Mucosa of stomach (tissue), 1 donor: ENCODE data around the gene PRTFDC1.

Experiments
- H3K27me3 ChIP-seq: one replicate; pipeline ENCODE4 v1.7.0; 2013; ENCODE audit warnings: mild to moderate bottlenecking, low read length; ENCODE audit not compliant: control insufficient read depth, insufficient read depth
- H3K36me3 ChIP-seq: one replicate; pipeline ENCODE4 v1.7.0; 2013; ENCODE audit warnings: low read length; ENCODE audit not compliant: control insufficient read depth, insufficient read depth
- H3K4me1 ChIP-seq: one replicate; pipeline ENCODE4 v1.7.0; 2013; ENCODE audit warnings: mild to moderate bottlenecking, low read length; ENCODE audit not compliant: control insufficient read depth, insufficient read depth
- H3K4me3 ChIP-seq: one replicate; pipeline ENCODE4 v1.7.0; 2013; ENCODE audit warnings: low read length
- H3K9ac ChIP-seq: one replicate; pipeline ENCODE4 v1.7.0; 2013; ENCODE audit warnings: mild to moderate bottlenecking, low read length, moderate library complexity
- H3K9me3 ChIP-seq: one replicate; pipeline ENCODE4 v1.7.0; 2013; ENCODE audit warnings: mild to moderate bottlenecking, low read length, moderate library complexity; ENCODE audit not compliant: control insufficient read depth
- donor health status: Pancreatic carcinoma.

The PRTFDC1 gene

DNA sequence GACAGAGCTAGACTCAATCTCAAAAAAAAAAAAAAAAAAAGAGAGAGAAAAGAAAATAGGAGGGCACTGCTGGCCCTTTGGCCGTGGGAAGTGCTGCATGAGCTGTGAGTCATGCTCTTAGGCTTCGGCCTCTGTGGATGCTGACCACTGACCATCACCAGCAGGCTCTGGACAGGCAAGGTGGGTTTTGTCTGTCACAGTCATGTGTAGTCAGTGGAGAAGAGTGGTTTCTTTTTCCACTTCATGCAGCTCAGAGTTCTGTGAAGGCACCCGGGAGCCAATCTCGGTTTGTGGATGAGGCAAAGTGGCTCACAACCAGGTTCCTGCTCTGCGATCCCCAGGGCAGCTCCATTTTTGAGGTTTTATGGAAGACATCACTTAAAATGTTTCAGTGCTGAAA, 58.1 kb downstream of the PRTFDC1 start:
- Histone ChIP-seq H3K9me3 (no peaks in the 10 kb centered on the region), H3K27me3 (no peaks in the 10 kb centered on the region), H3K36me3 (no peaks in the 10 kb centered on the region), H3K4me1 (peaks cover 9% of the 10 kb centered on the region), H3K4me3 (no peak overlapping the region), H3K9ac (no peak overlapping the region)

DNA sequence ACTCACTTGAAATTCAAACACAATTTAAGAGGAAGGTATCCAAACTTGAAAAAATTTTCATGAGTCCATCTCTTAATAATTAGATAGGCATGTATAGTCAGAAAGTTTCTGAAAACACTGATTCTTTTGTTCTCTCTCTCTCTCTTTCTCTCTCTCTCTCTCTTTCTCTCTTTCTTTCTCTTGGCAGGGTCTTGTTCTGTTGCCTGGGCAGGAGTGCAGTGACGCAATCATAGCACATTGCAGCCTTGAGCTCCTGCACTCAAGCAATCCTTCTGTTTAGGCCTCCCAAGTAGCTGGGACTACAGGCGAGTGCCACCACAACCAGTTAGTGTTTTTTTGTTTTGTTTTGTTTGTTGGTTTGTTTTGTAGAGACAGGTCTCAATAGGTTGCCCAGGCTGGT, 59.3 kb downstream of the PRTFDC1 start:
- no peaks in the 10 kb centered on the region for H3K36me3 ChIP-seq
- no peak overlapping the region for H3K4me3 ChIP-seq
- no peaks in the 10 kb centered on the region for H3K27me3 ChIP-seq
- no peaks in the 10 kb centered on the region for H3K9me3 ChIP-seq
- H3K9ac ChIP-seq: no peak overlapping the region
- H3K4me1 ChIP-seq: peaks cover 9% of the 10 kb centered on the region

DNA sequence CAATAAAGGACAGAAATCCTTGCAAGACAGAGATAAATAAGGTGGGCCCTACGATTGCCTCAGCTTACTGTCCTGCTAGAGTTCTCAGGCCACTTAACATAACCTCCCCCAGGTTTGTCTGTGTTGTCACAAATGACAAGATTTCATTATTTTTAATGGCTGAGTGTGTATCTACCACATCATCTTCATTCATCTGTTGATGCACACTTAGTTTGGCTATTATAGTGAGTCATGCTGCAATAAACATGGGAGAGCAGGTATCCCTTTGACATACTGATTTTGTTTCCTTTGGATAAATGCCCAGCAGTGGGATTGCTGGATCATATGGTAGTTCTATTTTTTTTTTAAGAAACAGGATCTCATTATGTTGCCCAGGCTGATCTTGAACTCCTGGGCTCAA, 60.6 kb downstream of the PRTFDC1 start:
- no peak overlapping the region for H3K4me3 ChIP-seq
- H3K9ac ChIP-seq: no peak overlapping the region
- H3K36me3 ChIP-seq: no peaks in the 10 kb centered on the region
- no peaks in the 10 kb centered on the region for H3K9me3 ChIP-seq
- H3K27me3 ChIP-seq: no peaks in the 10 kb centered on the region
- peaks cover 9% of the 10 kb centered on the region for H3K4me1 ChIP-seq

DNA sequence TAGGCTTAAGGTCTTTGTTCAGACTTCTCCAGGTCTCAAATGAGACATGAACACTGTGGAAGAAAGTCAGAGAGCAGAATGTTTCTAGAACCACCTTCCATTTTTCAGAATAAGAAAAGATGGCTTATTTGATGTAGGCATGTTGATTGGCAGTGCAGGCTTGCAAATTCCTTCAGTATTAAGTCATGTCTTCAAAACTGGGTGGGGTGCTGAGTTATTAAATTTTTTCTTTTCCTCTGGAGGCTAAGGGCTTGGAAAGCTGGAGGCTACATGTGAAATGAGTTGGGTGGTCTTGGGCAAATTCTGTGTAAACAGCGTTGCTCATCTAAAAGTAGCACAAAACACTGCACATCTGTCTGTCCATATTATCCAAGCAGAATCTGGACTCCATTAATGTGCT, 62.8 kb downstream of the PRTFDC1 start:
- Histone ChIP-seq H3K27me3 (no peaks in the 10 kb centered on the region), H3K4me3 (no peak overlapping the region), H3K9ac (no peak overlapping the region), H3K9me3 (no peaks in the 10 kb centered on the region), H3K4me1 (peaks cover 11% of the 10 kb centered on the region), H3K36me3 (no peaks in the 10 kb centered on the region)

DNA sequence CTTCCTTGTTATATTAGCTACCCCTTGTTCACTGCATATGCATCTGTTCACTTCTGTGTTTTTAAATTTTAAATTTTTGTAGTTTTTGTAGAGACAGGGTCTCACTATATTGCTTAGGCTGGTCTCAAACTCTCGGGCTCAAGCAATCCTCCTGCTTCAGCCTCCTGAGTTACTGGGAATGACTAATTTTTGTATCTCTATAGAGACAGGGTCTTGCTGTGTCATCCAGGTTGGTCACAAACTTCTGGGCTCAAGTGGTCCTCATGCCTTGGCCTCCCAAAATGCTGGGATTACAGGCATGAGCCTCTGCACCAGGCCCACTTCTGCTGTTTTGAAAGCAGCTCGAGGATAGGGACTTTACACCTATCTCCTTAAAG, 64.6 kb downstream of the PRTFDC1 start:
- no peaks in the 10 kb centered on the region for H3K27me3 ChIP-seq
- no peak overlapping the region for H3K4me3 ChIP-seq
- H3K9ac ChIP-seq: no peak overlapping the region
- no peaks in the 10 kb centered on the region for H3K36me3 ChIP-seq
- H3K4me1 ChIP-seq: peaks cover 6% of the 10 kb centered on the region
- no peaks in the 10 kb centered on the region for H3K9me3 ChIP-seq

DNA sequence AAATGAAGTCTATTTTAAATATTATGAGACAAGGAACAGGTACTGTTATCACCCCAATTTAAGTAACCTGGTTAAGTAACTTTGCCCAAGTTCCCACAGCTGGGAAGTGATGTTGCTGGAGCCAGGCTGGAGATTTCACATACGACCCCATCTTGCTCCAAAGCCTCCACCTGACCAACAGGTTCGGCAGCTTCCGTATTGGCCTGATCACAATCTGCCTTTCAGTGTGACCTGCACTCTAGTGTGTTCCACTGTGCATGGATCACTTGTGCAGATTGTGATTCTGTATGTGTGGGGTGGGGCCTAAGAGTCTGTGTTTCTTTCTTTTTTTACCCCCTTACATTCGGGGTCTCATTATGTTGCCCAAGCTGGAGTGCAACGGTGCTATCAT, 66.1 kb downstream of the PRTFDC1 start:
- no peaks in the 10 kb centered on the region for H3K9me3 ChIP-seq
- H3K9ac ChIP-seq: no peak overlapping the region
- H3K36me3 ChIP-seq: no peaks in the 10 kb centered on the region
- no peak overlapping the region for H3K4me3 ChIP-seq
- no peaks in the 10 kb centered on the region for H3K27me3 ChIP-seq
- peaks cover 6% of the 10 kb centered on the region for H3K4me1 ChIP-seq

DNA sequence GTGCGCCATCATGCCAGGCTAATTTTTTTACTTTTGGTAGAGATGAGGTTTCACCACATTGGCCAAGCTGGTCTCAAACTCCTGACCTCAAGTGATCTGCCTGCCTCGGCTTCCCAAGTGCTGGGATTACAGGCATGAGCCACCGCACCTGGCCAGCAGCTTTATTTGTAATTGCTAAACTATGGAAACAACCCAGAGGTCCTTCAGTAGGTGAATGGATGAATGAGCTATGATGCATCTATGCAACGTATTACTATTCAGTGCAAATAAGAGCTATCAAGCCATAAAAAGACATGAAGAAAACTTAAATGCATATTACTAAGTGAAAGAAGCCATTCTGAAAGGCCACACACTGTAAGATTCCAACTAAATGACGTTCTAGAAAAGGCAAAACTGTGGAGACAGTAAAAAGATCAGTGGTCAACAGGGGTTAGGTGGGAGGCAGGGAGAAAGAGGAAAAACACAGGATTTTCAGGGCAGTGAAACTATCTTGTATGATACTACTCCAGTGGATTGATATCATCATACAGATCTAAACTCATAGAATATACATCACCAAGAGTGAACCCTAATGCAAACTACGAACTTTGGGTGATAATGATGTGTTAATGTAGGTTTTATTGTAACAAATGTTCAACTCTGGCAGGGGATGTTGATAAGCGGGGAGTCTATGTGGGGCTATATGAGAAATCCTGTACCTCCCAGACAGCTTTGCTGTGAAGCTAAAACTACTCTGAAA, 66.7 kb downstream of the PRTFDC1 start:
- H3K36me3 ChIP-seq: no peaks in the 10 kb centered on the region
- peaks cover 6% of the 10 kb centered on the region for H3K4me1 ChIP-seq
- H3K9ac ChIP-seq: no peak overlapping the region
- no peaks in the 10 kb centered on the region for H3K9me3 ChIP-seq
- no peaks in the 10 kb centered on the region for H3K27me3 ChIP-seq
- no peak overlapping the region for H3K4me3 ChIP-seq

DNA sequence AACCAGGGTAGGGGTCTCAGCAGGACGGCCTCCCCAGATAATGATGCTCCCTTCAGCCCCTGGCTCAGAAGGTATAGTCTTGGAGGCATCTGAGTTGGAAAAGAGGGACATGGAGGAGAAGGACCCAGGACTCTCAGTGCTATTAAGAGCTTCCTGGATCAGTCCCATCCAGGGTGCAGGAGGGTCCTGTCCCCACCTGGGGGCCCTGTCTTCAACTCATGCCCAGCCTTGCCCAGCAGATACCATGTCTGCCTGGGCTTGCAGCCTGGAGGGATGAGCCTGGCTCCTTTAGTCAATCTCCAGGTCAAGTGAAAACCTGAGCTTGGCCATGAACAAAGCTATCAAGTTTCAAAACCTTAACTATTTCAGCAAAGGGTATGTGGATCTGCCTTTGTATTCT, 67.6 kb downstream of the PRTFDC1 start:
- Histone ChIP-seq H3K4me1 (peaks cover 6% of the 10 kb centered on the region), H3K4me3 (no peak overlapping the region), H3K27me3 (no peaks in the 10 kb centered on the region), H3K9me3 (no peaks in the 10 kb centered on the region), H3K36me3 (no peaks in the 10 kb centered on the region), H3K9ac (no peak overlapping the region)

DNA sequence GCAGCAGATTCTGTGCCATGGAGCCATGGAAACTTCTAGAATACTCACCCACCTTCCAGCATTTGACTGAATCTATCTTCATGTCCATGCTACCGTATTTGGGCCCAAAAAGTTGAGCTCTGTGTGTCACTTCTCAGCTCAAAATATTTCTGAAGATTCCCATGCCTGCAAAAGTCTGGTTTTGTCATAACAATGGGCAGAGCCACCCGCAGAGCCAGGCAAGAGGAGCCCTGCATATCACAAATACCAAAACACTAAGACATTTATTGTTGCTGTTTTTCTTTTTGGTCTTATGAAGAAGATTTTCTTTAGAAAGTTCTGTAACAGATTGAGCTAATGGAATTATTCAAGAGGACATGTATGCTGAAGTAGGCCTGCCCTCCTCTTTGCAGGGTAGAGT, 68.1 kb downstream of the PRTFDC1 start:
- H3K9ac ChIP-seq: no peak overlapping the region
- no peaks in the 10 kb centered on the region for H3K36me3 ChIP-seq
- H3K9me3 ChIP-seq: no peaks in the 10 kb centered on the region
- H3K4me1 ChIP-seq: peaks cover 6% of the 10 kb centered on the region
- no peaks in the 10 kb centered on the region for H3K27me3 ChIP-seq
- no peak overlapping the region for H3K4me3 ChIP-seq

DNA sequence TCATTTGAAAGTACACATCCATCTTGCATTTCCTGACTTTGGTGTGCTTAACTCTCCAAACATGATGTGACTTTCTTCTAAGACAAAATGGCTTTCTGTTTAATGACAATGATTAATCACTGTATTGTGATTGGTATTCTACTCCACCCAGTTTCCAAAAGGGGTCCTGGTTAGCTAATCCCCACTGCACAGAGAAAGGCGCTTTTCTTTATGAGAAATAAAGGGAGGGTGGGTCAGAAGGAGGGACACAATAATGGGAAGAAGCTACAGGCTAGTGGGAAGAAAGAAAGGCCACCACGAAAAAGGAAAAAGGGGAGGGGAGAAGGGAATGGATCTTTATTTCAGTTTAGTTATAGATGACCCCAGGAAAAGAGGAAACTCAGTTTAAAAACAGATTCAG, 69.2 kb downstream of the PRTFDC1 start:
- Histone ChIP-seq H3K27me3 (no peaks in the 10 kb centered on the region), H3K4me1 (peaks cover 6% of the 10 kb centered on the region), H3K36me3 (no peaks in the 10 kb centered on the region), H3K4me3 (no peak overlapping the region), H3K9ac (no peak overlapping the region), H3K9me3 (no peaks in the 10 kb centered on the region)

DNA sequence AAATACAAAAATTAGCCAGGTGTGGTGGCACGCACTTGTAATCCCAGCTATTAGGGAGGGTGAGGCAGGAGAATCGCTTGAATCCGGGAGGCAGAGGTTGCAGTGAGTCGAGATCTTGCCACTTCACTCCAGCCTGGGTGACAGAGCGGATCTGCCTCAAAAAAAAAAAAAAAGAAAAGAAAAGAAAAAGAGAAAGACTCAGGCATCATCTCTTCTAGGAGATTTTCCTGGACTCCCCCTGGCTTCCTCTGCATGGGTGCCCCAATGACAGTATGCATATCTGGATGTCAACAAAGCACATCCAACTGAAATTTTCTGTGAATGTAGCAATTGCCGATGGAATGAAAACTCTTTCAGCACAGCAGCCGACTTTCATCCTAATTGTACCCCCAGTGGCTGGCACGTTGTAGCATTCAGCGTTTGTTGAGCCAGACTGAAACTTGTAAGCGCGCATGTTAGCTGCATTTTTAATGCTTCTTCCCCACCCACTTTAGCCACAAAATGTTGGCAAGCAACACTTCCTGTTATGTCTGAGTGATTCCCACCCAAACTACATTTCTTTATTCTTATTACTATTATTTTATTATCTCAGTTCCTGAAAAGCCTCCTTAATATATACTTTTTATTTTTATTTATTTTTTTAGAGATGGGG, 70.2 kb downstream of the PRTFDC1 start:
- Histone ChIP-seq H3K4me3 (no peak overlapping the region), H3K4me1 (peaks cover 6% of the 10 kb centered on the region), H3K9ac (no peak overlapping the region), H3K9me3 (no peaks in the 10 kb centered on the region), H3K27me3 (no peaks in the 10 kb centered on the region), H3K36me3 (no peaks in the 10 kb centered on the region)

DNA sequence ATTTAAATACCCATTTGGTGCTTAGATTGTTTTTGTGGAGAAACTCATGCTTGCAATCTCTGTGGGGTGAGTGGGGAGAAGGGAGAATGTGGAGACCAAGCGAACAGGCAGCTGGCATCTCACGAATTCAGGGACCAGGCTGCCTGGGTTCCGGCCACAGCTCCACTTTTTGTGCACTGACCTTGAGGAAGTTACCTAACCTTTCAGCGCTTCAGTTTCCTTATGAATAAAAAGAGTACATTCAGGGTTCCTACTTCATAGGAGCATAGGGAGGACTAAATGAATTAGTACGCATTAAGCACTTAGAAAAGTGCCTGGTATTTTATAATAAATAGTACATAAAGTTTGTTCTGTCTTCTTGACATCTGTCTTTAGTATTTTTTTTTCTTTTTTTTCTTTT, 72.5 kb downstream of the PRTFDC1 start:
- Histone ChIP-seq H3K9me3 (no peaks in the 10 kb centered on the region), H3K36me3 (no peaks in the 10 kb centered on the region), H3K4me3 (no peak overlapping the region), H3K4me1 (no peaks in the 10 kb centered on the region), H3K27me3 (no peaks in the 10 kb centered on the region), H3K9ac (no peak overlapping the region)
